HG03378 (cell line): Measurements from ENCODE around the gene FGD3.

Source experiments
- ATAC-seq: cut with Tn5 transposase; IDR thresholded peaks from one replicate; pipeline ENCODE4 v1.9.1; 2021; ENCODE audit warnings: mild to moderate bottlenecking, moderate library complexity; ENCODE audit not compliant: unreplicated experiment

The FGD3 gene

DNA sequence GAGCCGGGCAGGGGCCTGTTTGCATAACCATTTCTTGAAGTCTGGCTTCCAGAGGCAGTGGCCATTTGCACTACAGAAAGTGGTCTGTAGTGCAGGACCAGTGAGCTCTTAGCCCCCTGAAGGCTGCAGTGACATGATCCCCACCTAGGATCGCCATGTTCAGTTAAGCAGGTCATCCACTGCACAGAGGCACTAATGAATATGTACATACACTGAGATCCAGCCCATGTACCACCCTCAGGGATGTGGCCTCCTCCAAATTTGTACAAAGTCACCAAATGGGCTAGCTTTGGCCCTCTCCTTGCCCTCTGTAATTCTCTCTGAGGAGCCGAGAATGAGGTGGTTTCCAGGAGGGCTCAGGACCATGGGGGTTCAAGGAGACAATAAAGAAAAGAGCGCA is 102.9 kb downstream of the FGD3 start:
- no peak for ATAC-seq

GRCh38 chr9:93051680-93052089 is 104.4 kb downstream of the FGD3 start:
- ATAC-seq = no peak

GRCh38 chr9:93052791-93053540 is 105.6 kb downstream of the FGD3 start:
- no peak for ATAC-seq

DNA sequence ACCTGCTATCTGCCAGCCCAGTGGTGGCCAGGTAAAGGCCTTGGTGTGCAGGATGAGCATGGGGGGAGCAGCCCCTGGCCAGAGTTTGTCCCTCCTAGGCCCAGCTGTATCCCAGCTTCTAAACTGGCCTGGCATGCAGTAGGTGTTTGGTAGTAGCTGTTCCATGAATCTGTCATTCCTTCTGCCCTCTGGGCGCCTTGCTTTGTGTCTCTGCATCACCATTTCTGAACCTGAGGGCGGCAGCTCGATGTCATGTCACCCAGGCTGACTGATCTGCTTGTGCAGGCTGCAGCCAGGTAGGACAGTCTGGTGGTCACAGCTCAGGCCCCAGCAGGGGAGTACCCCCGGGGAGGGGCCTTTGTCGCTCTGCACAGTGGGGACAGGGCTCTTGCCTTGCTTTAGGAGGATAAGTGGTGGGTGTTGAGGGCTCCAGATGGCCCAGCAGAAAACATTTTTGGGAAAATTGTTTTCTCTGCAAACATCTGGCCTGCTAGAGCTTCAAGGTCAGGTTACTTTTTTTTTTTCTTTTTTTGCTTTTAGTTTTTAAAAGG is 106.5 kb downstream of the FGD3 start:
- ATAC-seq = no peak

- ATAC-seq = no peak
Observed at GRCh38 chr9:93054758-93055704, 107.7 kb downstream of the FGD3 start.

DNA sequence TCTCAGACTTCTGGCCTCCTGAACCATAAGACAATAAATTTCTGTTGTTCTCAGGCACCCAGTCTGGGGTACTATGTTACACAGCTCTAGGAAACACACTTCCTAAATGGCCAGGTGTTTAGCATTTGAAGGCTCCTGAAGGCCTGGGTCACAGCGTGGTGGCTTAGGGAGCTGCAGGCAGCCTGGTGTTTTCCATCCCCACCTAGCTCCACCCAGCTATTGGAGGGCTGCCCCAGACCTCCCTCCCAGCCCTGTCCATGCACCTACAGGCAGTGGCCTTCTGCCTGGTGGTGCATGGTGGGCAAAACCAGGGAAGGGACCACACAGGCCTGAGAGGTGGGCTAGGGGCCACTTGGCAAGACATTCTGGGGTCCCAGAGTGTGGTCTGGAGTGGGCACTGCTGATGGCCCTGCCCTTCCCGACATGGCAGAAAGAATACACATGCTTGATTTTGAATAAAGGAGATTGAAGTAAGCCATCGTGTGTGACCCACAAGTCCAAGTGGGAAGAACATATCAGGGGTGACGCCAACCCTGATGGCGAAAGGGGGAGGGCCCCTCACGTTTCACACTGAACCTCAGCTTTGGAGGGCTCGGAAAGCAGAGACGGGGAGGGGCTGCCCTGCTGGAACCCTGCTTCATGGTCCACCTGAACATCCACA is 109.8 kb downstream of the FGD3 start:
- ATAC-seq = no peak

DNA sequence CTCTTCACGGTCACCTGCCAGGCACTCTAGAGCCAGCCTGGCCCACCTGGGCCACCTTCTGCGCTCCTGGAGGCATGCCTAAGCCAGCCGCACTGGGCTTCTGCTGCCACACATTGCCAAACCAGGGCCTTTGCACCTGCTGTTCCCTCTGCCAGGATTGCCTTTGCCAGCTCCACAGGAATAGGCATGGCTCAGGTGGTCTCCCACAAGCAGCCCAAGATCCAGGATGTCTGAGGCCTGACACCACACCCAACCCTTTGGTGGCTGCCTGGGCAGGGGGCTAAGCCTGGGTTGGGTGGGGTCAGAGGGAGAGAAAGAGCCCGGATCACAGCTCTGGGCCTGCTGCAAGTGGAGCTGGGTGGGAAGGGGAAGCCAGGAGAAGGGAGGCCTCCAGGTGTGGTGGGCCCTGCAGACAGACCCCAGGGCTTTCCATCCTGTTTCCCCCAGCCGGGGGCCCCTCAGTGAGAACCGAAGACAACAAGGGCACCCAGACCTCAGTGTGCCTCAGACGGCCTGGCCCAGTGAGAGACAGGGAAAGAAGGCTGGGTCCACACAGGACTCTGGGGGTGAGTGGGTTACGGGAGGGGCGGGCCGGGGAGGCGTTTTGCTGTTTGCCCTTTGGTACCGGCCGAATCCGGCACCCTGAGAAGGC is 110.5 kb downstream of the FGD3 start:
- ATAC-seq = peak; percentile 16

- ATAC-seq = peak; percentile 43
Observed at GRCh38 chr9:93058355-93059010, 111.2 kb downstream of the FGD3 start, which contains the start of gene SUSD3. TSS of gene SUSD3 (plus strand) at chr9:93058701. CDS start at chr9:93058743, 42 bp downstream.

- ATAC-seq = no peak
Observed at GRCh38 chr9:93059011-93059714, 111.8 kb downstream of the FGD3 start.

DNA sequence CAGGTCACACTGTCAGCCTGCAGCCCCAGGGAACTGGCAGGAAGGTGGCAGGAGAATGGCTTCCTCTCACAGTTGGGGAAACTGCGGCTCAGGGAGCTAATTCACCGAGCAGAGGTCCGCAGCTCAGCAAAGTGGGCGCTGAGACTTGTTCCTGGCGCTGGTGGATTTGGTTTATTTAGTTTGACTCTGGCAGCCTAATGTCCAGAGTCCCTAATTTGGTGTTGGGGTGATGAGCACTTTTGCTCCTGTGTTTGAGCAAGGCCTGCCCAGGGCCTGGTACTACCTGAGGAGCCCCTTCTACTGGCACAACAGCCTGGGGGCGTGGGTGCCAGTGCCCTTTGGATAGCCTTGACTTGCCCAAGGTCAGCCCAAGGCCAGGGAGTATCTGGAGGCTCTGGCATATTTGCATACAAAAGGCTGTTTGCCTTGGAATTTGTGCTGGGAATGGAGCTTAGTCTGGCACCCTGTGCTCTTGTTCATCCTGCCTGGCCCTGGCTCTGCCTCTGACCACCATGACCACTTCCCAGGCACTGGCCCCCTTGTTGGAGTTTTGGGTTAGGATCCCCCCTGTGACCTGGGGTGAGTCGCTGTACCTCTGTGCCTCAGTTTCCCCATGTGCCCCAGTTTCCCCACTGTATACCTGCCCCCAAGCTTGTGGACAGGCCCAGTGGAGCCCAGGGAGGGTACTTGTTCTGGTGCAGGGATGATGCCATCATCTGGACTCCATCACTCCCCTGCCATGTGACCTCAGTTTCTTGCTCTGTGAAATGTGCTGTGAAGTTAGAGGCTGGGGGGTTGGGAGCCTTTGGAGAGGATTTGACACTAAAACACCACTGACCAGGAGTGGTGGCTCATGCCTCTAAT is 112.6 kb downstream of the FGD3 start:
- ATAC-seq = no peak

- no peak for ATAC-seq
Observed at GRCh38 chr9:93060746-93061259, 113.5 kb downstream of the FGD3 start.

DNA sequence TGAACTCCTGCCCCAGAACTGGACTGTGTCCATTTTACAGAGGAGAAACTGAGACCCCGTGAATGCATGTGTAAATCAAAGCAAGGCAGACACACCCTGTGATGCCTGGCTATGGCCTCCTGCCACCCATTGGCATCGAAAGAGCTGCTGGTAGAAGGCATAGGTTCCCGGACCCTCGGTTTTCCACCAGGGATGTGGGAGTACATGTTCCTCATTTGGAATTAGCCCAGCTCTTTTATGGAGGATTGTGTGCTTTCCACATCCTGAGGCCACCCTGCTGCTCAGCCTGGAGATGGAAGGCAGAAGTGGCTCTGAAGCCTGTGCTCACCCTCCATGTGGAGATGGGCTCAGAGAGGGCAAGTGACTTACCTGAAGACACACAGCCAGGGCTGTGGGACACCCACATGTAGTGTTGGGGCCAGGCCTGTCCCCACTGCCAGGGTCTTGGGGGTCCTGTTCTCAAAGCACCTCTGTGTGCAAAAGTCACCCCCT is 114.0 kb downstream of the FGD3 start:
- no peak for ATAC-seq

GRCh38 chr9:93061791-93062763 is 114.8 kb downstream of the FGD3 start:
- ATAC-seq = no peak

GRCh38 chr9:93064392-93065134 is 117.2 kb downstream of the FGD3 start:
- ATAC-seq = peak; percentile 88

GRCh38 chr9:93065135-93065720 is 117.9 kb downstream of the FGD3 start:
- ATAC-seq = no peak
